ENCODE results near the gene WDR5B. TPM values are rescaled to one million over a fixed set of nuclear protein-coding genes. Genes with fewer than 3 reads are reported as not detected.

WDR5B gene
- total and polyA plus RNA-seq, 2 of the 8 experiments (the other 6 are each of a cell fraction or from before 2014, with no cell fraction given), result 1.9 to 3.5 TPM

GRCh38 chr3:122397201-122397600, 18.7 kb downstream of the WDR5B start (continued):
- TF ChIP-seq RNF2 (IDR thresholded peaks at IDR 0.05; ENCODE audit: borderline replicate concordance, low read depth, low read length, missing control alignments, poor library complexity, severe bottlenecking), result no peak
